Ovary (tissue), 3 donors: ENCODE results near the gene PMIS2.

Experiments
- EP300 ChIP-seq: sonication (generic); formaldehyde crosslinking; IDR thresholded peaks from one replicate; pipeline ENCODE4 v1.6.1; 2017; ENCODE audit warnings: antibody characterized with exemption
- POLR2A ChIP-seq: fragments of 450-650 bp; IDR thresholded peaks from one replicate; pipeline ENCODE4 v1.6.1; 2017; ENCODE audit warnings: antibody characterized with exemption, mild to moderate bottlenecking, moderate library complexity
- TF ChIP-seq, protein P1 (sequence below), 3 donors: fragments of 450-650 bp in 2 of 3; fragments of 200-600 bp in 1 of 3; IDR thresholded peaks; one replicate each; pipeline versions ENCODE4 v1.5.1 to v1.8.0; 2016 to 2022; ENCODE audit warnings: antibody characterized with exemption in 3 of 3, mild to moderate bottlenecking in 1 of 3
- donor health status: DM: no; HTN: no; CAD: no.

DNA sequence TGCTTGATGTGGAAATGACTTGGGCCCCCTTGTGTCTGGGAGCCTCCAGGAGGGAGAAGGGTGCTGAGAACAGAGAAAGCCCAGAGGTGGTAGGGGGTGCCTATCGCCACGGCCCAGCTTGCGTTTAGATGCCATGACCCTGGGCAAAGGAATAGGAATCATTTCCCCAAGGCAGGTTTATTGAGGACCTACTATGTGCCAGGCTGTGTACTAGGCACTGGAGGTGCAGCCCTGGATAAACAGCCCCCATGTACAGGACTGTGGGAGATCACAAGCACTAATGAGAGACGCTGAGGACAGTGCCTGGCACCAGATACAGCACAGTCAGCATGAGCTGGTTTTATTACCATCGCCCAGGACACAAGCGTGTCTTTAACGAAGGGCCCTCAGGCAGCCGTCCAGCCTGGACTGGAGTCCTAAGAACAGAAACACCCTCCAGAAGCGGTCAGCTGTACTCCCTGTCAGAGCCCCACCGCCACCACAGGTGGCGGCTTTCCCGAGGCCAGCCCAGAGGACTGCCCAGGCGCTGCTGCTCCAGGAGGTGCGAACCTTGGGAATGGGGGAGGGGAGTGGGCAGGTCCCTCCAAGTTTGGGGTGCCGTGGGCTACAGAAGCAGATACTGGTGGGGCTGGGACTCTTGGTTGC is 36.0 kb upstream of the PMIS2 start:
- TF ChIP-seq, protein P1, sequence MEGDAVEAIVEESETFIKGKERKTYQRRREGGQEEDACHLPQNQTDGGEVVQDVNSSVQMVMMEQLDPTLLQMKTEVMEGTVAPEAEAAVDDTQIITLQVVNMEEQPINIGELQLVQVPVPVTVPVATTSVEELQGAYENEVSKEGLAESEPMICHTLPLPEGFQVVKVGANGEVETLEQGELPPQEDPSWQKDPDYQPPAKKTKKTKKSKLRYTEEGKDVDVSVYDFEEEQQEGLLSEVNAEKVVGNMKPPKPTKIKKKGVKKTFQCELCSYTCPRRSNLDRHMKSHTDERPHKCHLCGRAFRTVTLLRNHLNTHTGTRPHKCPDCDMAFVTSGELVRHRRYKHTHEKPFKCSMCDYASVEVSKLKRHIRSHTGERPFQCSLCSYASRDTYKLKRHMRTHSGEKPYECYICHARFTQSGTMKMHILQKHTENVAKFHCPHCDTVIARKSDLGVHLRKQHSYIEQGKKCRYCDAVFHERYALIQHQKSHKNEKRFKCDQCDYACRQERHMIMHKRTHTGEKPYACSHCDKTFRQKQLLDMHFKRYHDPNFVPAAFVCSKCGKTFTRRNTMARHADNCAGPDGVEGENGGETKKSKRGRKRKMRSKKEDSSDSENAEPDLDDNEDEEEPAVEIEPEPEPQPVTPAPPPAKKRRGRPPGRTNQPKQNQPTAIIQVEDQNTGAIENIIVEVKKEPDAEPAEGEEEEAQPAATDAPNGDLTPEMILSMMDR (IDR thresholded peaks at IDR 0.05) = no peak
- TF ChIP-seq POLR2A = no peak
- no peak for TF ChIP-seq EP300
